ENCODE measurements around the gene KIF6. TPM values are rescaled to one million over a fixed set of nuclear protein-coding genes. Genes with fewer than 3 reads are reported as not detected.

KIF6 gene
- total RNA-seq, 4 donors from 2014 or later, result 0.19 to 0.38 TPM; not detected in 2

DNA sequence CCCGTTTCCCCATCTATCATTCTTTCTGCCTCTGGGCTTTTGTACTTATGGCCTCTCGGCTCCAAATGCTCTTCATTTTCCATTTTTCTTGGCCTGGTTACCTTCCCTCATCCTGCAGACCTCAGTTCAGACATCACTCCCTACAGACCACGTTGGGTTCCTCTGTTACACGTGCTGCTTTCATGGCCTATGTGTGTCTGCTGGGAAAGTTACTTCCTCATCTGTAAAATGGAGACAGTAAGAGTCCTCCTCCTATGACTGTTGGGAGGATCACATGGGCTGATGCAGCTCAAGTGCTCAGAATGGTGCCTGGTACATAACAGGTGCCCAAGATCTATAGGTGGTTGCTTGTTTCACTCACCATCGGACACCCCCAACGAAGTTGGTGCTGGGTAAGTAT is 424.5 kb downstream of the KIF6 start:
- DNase-seq (ENCODE audit: low spot score) (no peak), ATAC-seq (ENCODE audit: low FRiP score) (no peak)
- TF ChIP-seq CTCF (IDR thresholded peaks at IDR 0.05), result no peak

DNA sequence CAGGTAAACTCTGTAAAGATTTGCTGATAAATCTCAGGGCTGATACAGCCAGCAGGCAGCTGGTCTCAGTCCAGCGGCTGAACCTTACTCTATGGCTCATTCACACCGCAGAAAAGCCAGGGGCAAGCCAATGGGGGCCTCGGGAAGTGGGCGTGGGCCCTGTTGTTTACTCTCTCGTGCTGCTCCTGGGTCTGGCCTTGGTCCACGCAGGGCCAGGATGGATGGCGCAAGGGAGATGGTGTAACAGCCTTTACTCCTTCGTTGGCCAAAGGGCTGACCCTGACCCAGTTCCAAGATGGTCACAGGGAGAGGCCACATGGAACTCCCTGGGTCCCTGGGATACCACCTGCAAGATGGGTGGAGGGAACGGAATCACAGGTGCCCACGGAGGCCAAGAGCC is 427.1 kb downstream of the KIF6 start:
- no peak for TF ChIP-seq CTCF (IDR thresholded peaks at IDR 0.05)
- DNase-seq (ENCODE audit: low spot score) (no peak), ATAC-seq (ENCODE audit: low FRiP score) (no peak)

- peak; percentile 43 for ATAC-seq (ENCODE audit: low FRiP score)
- no peak for DNase-seq (ENCODE audit: low spot score)
- no peak for TF ChIP-seq CTCF (IDR thresholded peaks at IDR 0.05)
Observed at GRCh38 chr6:39296745-39297640, 428.2 kb downstream of the KIF6 start.

GRCh38 chr6:39295611-39296011 is 429.6 kb downstream of the KIF6 start:
- TF ChIP-seq CTCF (IDR thresholded peaks at IDR 0.05), result no peak
- DNase-seq (ENCODE audit: low spot score), result no peak
- no peak for ATAC-seq (ENCODE audit: low FRiP score)

DNA sequence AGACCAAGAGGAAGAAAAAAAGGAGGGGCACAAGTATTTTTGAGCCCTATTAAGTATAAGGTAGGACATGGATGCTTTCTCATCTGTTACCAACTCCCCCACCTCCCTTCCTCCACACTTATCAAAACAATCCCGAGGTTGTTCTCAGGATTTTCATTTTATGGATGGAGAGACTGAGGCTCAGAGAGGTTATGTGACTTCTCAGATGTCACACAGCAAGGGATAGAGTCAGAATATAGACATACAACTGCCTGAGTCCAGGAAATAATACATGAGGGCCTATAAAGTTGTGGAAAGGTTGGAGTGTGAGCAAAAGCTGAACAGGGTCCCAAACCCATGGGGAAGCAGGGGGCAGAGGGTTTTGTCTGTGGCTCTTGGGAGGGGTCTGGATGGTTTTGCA is 430.3 kb downstream of the KIF6 start:
- ATAC-seq (ENCODE audit: low FRiP score), result no peak
- DNase-seq (ENCODE audit: low spot score), result no peak
- no peak for TF ChIP-seq CTCF (IDR thresholded peaks at IDR 0.05)

- no peak for DNase-seq (ENCODE audit: low spot score)
- no peak for TF ChIP-seq CTCF (IDR thresholded peaks at IDR 0.05)
- no peak for ATAC-seq (ENCODE audit: low FRiP score)
Observed at GRCh38 chr6:39294133-39294532, 431.1 kb downstream of the KIF6 start.

DNA sequence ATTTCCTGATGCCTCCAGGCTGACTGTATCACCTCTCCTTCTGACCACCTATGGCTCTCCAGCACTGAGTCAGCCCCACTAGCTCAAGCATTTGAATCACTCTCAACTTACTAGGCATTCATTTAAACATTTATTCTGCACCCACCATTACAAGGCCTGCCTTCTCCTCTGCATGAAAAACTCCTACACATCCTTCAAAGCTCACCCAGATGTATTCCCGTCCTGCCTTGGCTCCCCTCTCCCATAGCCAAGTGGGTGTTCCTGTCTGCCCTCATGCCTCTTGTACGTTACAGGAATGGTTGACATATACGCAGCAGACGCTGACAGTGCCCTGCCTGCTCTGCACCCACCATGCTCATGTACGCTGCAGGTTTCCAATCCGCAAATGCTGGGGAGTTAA is 432.6 kb downstream of the KIF6 start:
- ATAC-seq (ENCODE audit: low FRiP score) (no peak), DNase-seq (ENCODE audit: low spot score) (no peak)
- no peak for TF ChIP-seq CTCF (IDR thresholded peaks at IDR 0.05)

Data from omental fat pad (tissue), 4 donors.